Esophagus squamous epithelium (tissue), 5 donors: ENCODE results near the gene IL1RAPL2. TPM values are rescaled to one million over a fixed set of nuclear protein-coding genes. Genes with fewer than 3 reads are reported as not detected.

Experiments used
- DNase-seq: peaks from one replicate; lab custom pipeline; 2025; lab: John Stamatoyannopoulos, UW
- H3K27ac ChIP-seq, 4 donors: fragments of 200-600 bp; sonication (generic); one replicate each; pipeline ENCODE4 v1.5.1; 2016 to 2019; ENCODE audit warnings: mild to moderate bottlenecking in 1 of 4
- H3K27me3 ChIP-seq, 4 donors: fragments of 200-600 bp; sonication (generic); 1 replicate in 3 of 4; 2 replicates in 1 of 4; pipeline versions ENCODE4 v1.5.1 to v1.6.0; 2017 to 2021; ENCODE audit warnings: antibody characterized with exemption in 1 of 4
- H3K36me3 ChIP-seq, 3 donors: fragments of 200-600 bp; sonication (generic); one replicate each; pipeline ENCODE4 v1.5.1; 2016 to 2019
- H3K4me1 ChIP-seq, 3 donors: fragments of 200-600 bp; sonication (generic); one replicate each; pipeline ENCODE4 v1.5.1; 2017 to 2019
- H3K4me3 ChIP-seq, 4 donors: fragments of 200-600 bp; sonication (generic); 1 replicate in 3 of 4; 2 replicates in 1 of 4; pipeline ENCODE4 v1.5.1; 2016 to 2019; ENCODE audit warnings: mild to moderate bottlenecking in 2 of 4, moderate library complexity in 1 of 4
- H3K9me3 ChIP-seq, 3 donors: fragments of 200-600 bp; sonication (generic); one replicate each; pipeline ENCODE4 v1.5.1; 2016 to 2019
- POLR2A ChIP-seq, 4 donors: fragments of 450-650 bp; IDR thresholded peaks; one replicate each; pipeline ENCODE4 v1.6.1; 2017; ENCODE audit warnings: antibody characterized with exemption in 4 of 4, mild to moderate bottlenecking in 4 of 4, moderate library complexity in 3 of 4
- WGBS, 2 donors: methylation state at CpG; one replicate each; pipeline ENCODE4 v1.1.5; 2018; 5-methylcytosine and 5-hydroxymethylcytosine counted together
- intact Hi-C: fragments of 100-400 bp; cut with DNase I; formaldehyde crosslinking; loops from one replicate; pipeline ENCODE4 v1.15.0; 2022
- total RNA-seq, 4 donors: library from RNA; depleted of rRNA; stranded (reverse); fragments of >200 nt; gene quantifications; one replicate each; pipeline ENCODE4 v1.1.0, GENCODE V29; 2016
- TF ChIP-seq, protein P1 (sequence below), 6 experiments: fragments of 450-650 bp in 4 of 6; fragments of 200-600 bp in 2 of 6; sonication (generic) in 2 of 6; IDR thresholded peaks; one replicate each; pipeline ENCODE4 v1.5.1; 2016 to 2019; ENCODE audit warnings: antibody characterized with exemption in 6 of 6, mild to moderate bottlenecking in 4 of 6, moderate library complexity in 4 of 6
- donor health status: DM: yes; HTN: yes; CAD: no.

Gene IL1RAPL2
- total RNA-seq, 4 donors from 2014 or later: 0.09 TPM; not detected in 3

DNA sequence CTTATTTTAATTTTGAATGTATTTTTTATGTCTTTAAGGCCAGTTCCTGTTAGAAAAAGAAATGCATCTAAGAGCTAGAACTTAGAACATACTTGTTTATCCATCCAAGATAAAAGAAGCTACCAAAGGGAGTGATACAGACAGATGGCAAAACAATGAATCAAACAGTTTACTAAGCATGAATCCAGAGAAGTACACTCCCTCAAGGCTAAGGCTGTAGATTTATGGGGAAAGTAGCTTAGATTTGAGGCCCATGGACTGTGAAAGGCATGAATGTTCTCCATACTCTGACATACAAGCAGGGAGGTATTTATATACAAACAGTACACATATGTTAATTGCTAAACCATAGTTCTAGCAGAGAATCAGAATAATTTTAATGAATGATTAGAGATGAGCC, 1001.1 kb downstream of the IL1RAPL2 start:
- no peak for DNase-seq
- Histone ChIP-seq H3K4me3 (no peak overlapping the region), H3K27ac (no peak overlapping the region), H3K9me3 (no peaks in the 10 kb centered on the region), H3K4me1 (no peaks in the 10 kb centered on the region), H3K36me3 (no peaks in the 10 kb centered on the region), H3K27me3 (no peaks in the 10 kb centered on the region)
- TF ChIP-seq, protein P1, sequence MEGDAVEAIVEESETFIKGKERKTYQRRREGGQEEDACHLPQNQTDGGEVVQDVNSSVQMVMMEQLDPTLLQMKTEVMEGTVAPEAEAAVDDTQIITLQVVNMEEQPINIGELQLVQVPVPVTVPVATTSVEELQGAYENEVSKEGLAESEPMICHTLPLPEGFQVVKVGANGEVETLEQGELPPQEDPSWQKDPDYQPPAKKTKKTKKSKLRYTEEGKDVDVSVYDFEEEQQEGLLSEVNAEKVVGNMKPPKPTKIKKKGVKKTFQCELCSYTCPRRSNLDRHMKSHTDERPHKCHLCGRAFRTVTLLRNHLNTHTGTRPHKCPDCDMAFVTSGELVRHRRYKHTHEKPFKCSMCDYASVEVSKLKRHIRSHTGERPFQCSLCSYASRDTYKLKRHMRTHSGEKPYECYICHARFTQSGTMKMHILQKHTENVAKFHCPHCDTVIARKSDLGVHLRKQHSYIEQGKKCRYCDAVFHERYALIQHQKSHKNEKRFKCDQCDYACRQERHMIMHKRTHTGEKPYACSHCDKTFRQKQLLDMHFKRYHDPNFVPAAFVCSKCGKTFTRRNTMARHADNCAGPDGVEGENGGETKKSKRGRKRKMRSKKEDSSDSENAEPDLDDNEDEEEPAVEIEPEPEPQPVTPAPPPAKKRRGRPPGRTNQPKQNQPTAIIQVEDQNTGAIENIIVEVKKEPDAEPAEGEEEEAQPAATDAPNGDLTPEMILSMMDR (IDR thresholded peaks at IDR 0.05): no peak
- TF ChIP-seq POLR2A (IDR thresholded peaks at IDR 0.05): no peak
- intact Hi-C loops: no loop called here

DNA sequence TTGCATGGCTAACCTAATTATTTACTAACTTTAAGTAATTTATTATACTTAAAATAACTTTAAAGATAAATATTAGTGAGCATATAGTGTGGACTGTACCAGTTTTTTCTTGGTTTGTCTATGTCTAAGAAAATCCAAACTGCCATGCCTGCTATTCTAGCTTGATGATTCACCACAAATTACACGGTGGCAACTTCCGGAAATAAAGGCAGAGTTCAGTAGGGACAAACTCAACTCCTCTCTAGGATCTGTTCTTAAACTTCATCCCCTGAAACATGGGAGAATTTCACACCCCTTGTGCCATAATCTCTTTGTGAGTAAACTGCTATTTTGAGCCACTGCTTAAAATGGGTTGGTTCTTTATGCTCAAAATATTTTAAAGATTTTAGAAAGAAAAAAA, 1042.7 kb downstream of the IL1RAPL2 start:
- no peaks in the 10 kb centered on the region for H3K9me3 ChIP-seq
- H3K36me3 ChIP-seq: no peaks in the 10 kb centered on the region
- TF ChIP-seq, protein P1 (IDR thresholded peaks at IDR 0.05): no peak
- no peak for TF ChIP-seq POLR2A (IDR thresholded peaks at IDR 0.05)
- H3K4me1 ChIP-seq: no peaks in the 10 kb centered on the region
- WGBS, 2 donors: 54 to 68% methylated on average over 2 of the region's 2 CpGs
- no peaks in the 10 kb centered on the region for H3K27me3 ChIP-seq
- no peak for DNase-seq
- no peak overlapping the region for H3K4me3 ChIP-seq
- H3K27ac ChIP-seq: no peak overlapping the region
- intact Hi-C loops: no loop called here

GRCh38 chrX:105609530-105609929, 1043.5 kb downstream of the IL1RAPL2 start:
- intact Hi-C loops: no loop called here
- Histone ChIP-seq H3K9me3 (no peaks in the 10 kb centered on the region), H3K36me3 (no peaks in the 10 kb centered on the region), H3K27me3 (no peaks in the 10 kb centered on the region), H3K27ac (no peak overlapping the region), H3K4me1 (no peaks in the 10 kb centered on the region), H3K4me3 (no peak overlapping the region)
- TF ChIP-seq POLR2A (IDR thresholded peaks at IDR 0.05): no peak
- TF ChIP-seq, protein P1 (IDR thresholded peaks at IDR 0.05): no peak
- 74 to 75% methylated on average over 2 to 3 of the region's 3 CpGs for WGBS, 2 donors
- DNase-seq: no peak

GRCh38 chrX:105610411-105610810, 1044.4 kb downstream of the IL1RAPL2 start:
- Histone ChIP-seq H3K27ac (no peak overlapping the region), H3K4me3 (no peak overlapping the region), H3K9me3 (no peaks in the 10 kb centered on the region), H3K36me3 (no peaks in the 10 kb centered on the region), H3K4me1 (no peaks in the 10 kb centered on the region), H3K27me3 (no peaks in the 10 kb centered on the region)
- TF ChIP-seq, protein P1 (IDR thresholded peaks at IDR 0.05): no peak
- no peak for TF ChIP-seq POLR2A (IDR thresholded peaks at IDR 0.05)
- 50 to 52% methylated on average over 2 of the region's 2 CpGs for WGBS, 2 donors
- DNase-seq: no peak
- intact Hi-C loops: no loop called here

- 52 to 73% methylated on average over 3 of the region's 3 CpGs for WGBS, 2 donors
- DNase-seq: no peak
Observed at GRCh38 chrX:105618393-105619101, 1052.5 kb downstream of the IL1RAPL2 start.

More at GRCh38 chrX:105618393-105619101, 1052.5 kb downstream of the IL1RAPL2 start:
- no peaks in the 10 kb centered on the region for H3K27me3 ChIP-seq
- no peaks in the 10 kb centered on the region for H3K9me3 ChIP-seq
- H3K4me1 ChIP-seq: no peaks in the 10 kb centered on the region
- H3K4me3 ChIP-seq: no peak overlapping the region
- no peaks in the 10 kb centered on the region for H3K36me3 ChIP-seq
- H3K27ac ChIP-seq: no peak overlapping the region
- TF ChIP-seq, protein P1 (IDR thresholded peaks at IDR 0.05): no peak
- no peak for TF ChIP-seq POLR2A (IDR thresholded peaks at IDR 0.05)
- intact Hi-C loops: no loop called here
